Left lobe of liver (tissue), 2 donors: ENCODE results near the gene TPPP3. TPM values are rescaled to one million over a fixed set of nuclear protein-coding genes. Genes with fewer than 3 reads are reported as not detected.
A peak's percentile ranks its signal among the peaks of the same experiment; 100 is the strongest.

ENCODE experiments used
- ATAC-seq: fragments of 200-7000 bp; cut with Tn5 transposase; one replicate; pipeline ENCODE4 v1.9.1; 2020; ENCODE audit warnings: mild to moderate bottlenecking, moderate library complexity
- DNase-seq: peaks from one replicate; pipeline ENCODE4 v3.0.0-alpha.2; 2020; ENCODE audit warnings: low spot score
- total RNA-seq: library from RNA; stranded (reverse); gene quantifications from one replicate; pipeline ENCODE4 v1.2.1, GENCODE V29; 2021
- donor health status: DM: no; HTN: no; CAD: no; lungs with moderate emphysema.
- donor health status: DM: no; HTN: yes; CAD: no.

TPPP3 gene
- 0.40 TPM for total RNA-seq

DNA sequence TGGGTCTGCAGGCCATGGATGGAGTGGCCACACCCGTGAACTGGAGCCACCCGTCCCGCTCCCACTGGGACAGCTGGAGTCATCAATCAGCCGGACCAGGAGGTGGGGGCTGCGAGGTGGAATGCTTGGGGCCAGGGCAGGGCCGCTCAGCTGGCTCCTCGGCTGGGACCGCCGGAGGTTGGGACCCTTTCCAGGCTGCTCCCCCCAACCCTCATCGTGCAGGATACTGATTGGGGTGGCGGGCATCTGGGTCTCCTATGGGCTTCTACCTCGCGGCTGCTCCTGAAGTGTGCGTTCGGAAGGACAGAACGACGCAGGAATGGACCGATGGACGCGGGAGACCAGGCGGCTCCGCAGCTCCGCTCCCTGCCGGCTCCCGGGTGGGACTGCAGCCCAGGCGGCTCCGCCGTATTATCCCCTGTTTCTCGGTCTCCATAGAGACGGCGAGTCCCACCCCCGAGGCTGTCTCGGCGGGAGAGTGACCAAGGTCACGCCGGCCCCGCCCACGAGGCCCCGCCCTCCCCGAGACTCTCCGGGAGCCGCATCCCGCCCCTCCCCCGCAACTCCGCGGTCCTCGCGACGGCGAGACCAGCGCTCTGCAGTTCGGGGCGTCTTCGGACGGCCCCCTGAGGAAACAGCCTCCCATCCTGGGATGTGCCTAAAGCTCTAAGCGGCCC, at the start of gene TPPP3:
TPPP3 (minus strand) TSS at position 388 of the 677 bp plus-strand sequence. CDS start 2,387 bp downstream, outside the sequence.
- ATAC-seq (peak; percentile 64), DNase-seq (peak; percentile 70)

DNA sequence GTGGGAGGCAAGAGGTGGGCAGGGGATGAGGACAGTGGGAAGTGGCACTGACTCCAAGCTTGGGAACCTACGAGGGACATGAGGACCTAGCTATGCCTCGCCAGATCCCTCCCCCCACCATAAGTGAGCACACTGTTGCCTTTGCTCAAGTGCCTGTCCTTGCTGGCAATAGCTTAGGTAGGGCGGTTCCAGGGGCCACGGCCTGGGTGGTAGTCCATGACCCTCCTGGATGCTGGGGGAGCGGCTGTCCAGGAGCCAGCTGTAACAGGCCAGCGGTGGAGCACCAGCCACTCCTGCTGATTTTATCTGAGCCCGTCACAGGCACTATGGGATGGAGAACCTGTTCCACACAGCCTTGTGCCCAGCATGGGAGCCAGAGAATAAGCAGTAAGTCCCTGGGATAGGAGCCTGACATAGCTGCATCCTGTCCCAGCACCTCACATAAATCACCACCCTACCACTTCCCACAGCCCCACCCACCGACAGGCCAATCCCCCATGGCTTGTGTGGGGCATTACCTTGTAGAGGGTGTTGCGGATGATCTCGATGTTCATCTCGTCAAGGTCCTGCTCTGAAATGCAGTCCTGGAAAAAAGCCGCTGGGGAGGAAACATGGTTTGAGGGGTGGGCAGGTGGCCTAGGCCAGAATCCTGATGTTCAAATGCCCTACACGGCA, 49.4 kb upstream of the TPPP3 start:
- ATAC-seq (no peak), DNase-seq (no peak)

DNA sequence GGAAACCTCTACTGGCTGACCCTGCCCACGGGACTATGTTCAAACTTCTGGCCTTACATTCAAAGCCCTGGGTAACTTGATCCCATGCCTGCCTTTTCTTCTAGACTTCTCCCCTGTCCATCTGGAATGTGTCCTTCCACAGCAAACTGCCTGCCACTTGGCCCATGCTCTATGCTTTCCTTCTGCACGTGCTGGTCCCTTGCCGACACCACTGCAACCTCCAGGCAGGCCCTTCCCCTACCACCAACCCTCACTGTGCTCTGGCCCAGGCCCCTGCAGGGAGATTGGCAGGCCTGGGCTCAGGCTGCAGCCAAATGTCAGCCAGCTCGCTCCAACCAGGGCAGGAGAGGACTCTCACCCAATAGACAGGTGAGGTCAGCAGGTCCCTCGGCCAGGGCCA, 48.6 kb upstream of the TPPP3 start:
- DNase-seq, result peak; percentile 84
- ATAC-seq, result peak; percentile 61

DNA sequence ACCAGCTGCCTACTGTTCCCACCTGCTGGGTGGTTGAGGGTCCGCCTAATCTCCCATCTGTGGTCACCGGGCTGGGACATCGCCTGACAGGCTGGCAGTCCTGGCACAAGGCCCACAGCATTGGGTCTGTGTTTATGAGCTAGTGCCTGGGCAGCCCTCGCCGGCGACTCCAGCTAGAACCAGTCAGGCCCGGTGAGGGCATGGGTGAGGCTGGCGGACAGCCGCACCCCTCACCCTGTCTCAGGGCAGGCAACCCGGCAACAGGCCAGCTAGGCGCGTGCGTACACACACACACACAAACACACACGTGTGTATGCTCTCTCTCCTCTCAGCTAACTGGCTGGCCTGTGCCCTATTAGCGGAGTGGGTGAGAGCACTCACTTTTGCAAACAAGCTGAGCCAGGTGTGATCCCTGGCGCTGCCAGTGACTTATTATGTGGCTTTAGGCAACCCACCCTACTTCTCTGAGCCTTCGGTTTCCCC, 48.0 kb upstream of the TPPP3 start:
- ATAC-seq, result peak; percentile 11
- peak; percentile 80 for DNase-seq

DNA sequence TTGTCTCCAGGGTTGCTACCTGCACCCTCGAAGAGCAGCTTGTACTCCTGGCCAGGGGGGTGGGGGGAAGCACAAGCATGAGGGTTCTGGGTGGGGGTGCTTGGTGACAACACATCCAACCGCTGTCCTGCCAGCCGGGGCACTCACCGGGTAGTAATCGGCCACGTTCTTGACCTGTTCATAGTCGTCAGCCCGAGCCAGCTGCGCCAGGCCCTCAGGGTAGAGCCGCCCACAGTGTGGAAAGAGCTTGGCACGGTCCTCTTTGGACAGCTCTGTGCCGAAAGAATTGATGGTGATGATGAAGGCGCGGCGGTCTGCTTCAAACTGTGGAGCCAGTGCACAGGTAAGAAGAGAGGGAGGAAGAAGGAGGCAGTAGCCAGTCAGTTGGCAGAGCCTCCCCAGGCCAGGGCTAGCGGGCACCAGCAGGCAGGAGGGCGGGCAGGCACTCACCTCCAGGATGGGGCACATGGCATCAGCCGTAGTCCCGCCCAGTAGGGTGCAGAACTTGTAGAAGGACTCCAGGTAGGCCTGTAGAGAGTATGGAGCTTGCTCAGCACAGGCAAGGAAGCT, 45.6 kb upstream of the TPPP3 start:
- ATAC-seq, result peak; percentile 6
- no peak for DNase-seq

DNA sequence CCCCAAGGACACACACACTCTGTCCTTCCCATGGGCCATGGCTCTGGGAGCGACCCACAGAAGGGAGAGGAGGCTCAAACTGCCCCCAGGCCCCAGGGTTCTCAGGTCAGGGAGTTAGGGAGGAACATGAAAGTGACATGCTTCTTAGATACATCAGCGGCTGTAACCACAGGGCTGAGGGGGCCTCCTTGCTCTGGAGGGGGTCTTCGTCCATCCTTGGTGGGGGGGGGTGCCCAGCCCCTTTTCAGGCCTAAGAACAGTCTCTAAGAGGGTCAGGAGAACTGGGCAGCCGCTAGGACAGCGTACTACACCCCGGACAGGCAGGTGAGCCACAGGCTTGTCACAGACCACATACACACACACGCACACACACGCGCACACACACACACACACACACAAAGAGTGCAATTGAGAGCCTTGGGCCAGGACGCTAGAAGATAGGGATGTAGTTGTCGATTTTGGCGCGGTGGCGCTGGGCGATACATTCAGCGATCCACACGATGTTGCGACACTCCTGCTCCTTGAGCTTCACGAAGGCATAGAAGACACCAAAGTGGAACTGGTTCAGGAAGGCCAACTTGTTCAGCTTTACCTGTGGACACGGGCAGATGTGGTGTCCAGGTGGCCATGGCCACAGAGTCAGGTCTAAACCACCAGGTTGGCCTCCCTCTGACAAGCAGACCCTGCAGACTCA, 44.9 kb upstream of the TPPP3 start:
- DNase-seq (no peak), ATAC-seq (no peak)

DNA sequence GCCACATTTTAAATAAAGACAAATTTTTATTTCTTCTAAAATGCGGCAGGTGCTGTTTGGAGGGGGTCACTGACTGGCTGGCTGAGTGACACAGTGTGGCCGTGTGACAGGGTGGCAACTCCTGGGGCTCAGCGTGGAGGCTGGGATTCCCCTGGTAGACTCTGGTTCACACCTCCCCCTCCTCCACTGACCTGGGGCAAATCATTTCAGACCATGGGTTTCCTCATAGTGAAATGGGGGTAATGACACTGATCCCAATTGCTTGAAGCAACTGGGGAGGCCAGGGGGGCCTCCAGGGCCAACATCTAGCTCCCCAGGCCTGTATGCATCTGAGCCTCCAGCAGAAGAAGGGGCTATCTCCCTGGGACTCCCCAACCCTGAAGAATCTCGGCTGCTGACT, 44.2 kb upstream of the TPPP3 start:
- ATAC-seq, result no peak
- no peak for DNase-seq

DNA sequence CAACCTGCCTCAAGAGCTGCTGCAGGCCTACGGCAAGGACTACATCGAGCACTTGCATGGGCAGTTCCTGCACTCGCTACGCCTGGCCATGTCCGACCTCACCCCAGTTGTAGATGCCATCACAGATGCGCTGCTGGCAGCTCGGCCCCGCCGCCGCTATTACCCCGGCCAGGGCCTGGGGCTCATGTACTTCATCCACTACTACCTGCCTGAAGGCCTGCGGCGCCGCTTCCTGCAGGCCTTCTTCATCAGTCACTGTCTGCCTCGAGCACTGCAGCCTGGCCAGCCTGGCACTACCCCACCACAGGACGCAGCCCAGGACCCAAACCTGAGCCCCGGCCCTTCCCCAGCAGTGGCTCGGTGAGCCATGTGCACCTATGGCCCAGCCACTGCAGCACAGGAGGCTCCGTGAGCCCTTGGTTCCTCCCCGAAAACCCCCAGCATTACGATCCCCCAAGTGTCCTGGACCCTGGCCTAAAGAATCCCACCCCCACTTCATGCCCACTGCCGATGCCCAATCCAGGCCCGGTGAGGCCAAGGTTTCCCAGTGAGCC, 43.4 kb upstream of the TPPP3 start:
- DNase-seq, result no peak
- no peak for ATAC-seq

DNA sequence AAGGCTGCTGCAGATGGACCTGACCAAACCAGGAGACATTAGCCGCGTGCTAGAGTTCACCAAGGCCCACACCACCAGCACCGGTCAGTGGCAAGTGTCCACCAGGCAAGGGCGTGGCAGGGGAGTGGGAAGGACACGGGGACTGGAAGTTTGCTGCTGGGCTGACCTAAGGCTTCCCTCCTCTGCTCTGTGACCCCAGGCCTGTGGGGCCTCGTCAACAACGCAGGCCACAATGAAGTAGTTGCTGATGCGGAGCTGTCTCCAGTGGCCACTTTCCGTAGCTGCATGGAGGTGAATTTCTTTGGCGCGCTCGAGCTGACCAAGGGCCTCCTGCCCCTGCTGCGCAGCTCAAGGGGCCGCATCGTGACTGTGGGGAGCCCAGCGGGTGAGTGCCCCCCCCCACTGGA, 42.5 kb upstream of the TPPP3 start:
- ATAC-seq (no peak), DNase-seq (no peak)

DNA sequence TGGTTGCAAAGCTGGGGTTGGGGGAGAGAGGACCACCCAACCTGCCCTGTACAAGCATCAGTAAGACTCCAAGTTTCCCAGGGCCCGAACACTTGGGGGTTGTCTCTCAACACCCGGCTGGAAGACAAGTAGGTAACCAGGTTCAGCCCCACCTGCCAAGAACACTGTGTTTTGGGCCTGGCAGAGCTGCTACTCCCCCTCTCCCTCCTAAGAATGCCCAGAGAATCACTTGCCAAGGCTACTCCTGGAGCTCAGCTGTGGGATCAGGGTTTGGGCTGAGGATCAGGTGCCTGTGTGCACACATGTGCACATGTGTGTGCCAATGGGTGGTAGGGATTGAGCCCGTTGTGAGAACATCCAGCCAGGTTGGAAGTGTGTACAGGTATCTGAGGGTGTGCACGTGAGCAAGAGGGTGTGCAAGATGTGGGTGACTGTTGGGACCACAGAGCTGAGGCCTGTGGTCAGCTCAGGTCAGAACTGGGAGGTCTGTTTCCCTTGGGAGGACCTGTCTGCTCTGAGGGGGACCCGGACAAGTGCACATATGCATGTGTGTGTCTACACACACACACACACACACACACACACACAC, 39.9 kb upstream of the TPPP3 start:
- DNase-seq (no peak), ATAC-seq (no peak)

DNA sequence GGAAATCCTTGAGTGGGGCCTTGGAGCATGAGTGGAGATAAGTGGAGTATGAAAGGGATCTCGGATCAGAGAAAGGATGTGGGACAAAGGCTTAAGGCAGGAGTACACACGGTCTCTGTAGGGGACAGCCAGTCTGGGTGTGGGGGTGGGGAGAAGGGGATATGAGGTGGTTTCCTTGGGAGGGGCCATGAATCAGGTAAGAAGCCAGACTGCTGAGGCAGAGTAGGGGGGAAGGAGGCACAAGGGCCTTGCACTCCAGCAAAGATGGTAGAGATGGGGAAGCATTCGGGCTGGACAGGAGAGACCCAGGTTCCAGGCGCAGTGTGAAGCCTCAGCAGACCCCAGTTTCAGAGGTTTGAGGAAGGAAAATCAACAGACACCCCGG, 39.2 kb upstream of the TPPP3 start:
- no peak for ATAC-seq

DNA sequence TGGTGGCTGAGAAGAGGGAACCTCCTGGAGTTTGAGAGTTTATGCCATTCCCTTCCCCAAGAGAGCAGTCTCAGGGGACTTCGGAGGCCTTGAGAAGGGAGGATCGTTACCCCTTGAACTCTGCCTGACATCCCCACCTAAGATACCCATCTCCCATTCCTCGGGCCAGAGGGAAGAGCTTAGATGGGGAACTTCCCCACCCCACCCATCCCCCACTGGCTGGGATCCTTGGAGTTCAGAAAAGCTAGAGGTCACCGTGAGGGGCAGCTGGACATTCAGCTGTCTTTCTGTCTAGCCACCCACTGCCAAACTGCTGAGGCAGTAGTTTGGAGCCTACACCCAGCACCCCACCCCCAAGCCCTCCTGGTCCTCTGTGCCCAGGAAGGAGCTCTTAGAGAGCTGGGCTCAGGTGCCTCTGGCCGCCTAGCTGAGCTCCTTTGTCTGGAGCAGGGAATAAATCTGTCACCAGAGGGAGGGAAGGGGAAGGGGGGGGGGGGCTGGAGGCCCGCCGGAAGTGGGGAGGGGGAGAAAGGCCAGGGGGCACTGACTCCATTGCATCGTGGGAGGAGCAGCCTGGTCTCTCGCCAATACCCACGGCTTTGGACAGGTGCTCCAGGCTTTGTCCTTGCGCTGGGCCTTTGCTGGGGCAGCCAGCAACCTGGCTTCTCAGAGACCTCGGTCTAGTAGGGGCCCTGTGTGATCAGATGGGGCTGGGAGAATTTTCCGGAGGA, 38.6 kb upstream of the TPPP3 start:
- ATAC-seq, result no peak
- DNase-seq, result no peak

More for the DNA sequence above, 39.2 kb upstream of the TPPP3 start:
- DNase-seq, result no peak

DNA sequence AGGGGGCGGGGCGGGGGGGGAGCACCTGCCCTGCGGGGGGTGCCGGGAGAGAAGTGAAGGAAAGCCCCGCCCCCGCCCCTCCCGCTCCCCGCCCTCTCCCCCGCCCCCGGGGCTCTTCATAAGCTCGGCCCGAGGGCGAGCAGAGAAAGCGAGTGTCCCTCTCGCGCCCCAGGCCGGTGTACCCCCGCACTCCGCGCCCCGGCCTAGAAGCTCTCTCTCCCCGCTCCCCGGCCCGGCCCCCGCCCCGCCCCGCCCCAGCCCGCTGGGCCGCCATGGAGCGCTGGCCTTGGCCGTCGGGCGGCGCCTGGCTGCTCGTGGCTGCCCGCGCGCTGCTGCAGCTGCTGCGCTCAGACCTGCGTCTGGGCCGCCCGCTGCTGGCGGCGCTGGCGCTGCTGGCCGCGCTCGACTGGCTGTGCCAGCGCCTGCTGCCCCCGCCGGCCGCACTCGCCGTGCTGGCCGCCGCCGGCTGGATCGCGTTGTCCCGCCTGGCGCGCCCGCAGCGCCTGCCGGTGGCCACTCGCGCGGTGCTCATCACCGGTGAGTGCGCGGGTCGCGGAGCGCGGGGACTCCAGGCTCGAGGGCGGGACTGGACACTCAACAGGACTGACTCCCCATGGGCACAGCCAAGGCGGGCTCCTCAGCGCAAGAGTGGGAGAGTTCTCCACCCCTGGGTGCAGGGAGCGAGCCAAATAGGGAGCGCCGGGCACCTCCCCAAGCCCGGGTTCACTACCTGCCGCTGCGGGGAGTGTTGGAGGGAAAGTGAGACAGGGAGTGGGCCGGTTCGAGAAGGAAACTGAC, 37.9 kb upstream of the TPPP3 start, which contains the start of gene HSD11B2:
HSD11B2 (plus strand) TSS at position 145 of the 798 bp plus-strand sequence; CDS start at position 273, 128 bp downstream.
- DNase-seq (peak; percentile 88), ATAC-seq (peak; percentile 76)

DNA sequence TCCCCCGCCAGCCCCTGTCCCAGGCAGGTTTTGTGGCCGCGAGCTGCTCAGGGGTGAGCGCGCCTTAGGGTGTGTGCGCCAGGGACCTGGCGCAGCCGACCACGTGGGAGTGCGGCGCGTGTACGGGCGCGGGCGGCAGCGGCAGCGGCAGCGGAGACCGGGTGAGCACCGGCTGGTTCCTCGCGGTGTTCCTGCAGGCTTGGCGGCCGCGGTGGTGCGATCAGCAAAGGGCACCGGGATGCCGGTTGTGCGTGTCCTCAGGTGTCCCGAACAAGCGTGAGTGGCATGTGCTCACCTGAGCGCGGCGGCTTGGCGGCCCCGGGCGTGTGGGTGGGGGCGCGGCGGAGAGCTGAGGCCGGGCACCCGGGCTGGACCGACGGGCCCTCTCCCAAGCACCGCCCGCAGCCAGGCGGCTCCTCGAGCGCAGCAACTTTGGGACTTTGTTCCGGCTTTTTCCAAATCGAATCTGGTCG, 37.2 kb upstream of the TPPP3 start:
- peak; percentile 75 for ATAC-seq
- no peak for DNase-seq

DNA sequence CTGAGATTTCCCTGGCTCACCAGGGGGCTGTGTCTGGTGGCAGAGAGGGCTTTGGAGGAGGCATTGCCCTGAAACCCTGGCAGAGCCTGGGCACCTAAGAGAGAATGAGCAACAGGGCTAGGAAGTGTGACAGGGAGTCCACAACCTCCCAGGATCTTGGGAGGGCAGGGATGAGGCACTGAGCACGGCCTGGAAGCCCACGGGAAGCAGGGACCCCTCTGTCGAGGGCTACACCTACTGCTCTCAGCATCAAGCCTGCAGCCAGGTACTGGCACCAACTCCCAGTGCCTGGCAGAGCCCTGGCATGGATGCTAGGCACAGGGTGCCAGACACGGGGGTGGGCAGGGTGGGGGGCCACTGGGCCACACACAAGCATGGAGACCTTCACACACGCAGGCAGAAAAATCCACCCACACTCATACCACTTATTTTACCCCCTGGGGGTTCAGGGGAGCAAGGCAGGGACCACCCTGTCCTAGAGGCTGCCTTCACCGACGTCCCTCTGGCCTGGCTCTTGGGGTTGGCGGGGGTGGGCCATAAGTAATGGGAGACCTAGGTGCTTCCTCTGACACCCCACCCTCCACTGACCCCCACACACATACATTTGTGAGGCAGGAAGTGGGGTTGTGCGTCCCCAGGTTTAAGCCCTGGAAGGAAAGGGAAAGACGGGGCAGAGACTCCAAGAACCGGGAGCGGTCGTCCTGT, 36.7 kb upstream of the TPPP3 start:
- no peak for ATAC-seq
- no peak for DNase-seq

DNA sequence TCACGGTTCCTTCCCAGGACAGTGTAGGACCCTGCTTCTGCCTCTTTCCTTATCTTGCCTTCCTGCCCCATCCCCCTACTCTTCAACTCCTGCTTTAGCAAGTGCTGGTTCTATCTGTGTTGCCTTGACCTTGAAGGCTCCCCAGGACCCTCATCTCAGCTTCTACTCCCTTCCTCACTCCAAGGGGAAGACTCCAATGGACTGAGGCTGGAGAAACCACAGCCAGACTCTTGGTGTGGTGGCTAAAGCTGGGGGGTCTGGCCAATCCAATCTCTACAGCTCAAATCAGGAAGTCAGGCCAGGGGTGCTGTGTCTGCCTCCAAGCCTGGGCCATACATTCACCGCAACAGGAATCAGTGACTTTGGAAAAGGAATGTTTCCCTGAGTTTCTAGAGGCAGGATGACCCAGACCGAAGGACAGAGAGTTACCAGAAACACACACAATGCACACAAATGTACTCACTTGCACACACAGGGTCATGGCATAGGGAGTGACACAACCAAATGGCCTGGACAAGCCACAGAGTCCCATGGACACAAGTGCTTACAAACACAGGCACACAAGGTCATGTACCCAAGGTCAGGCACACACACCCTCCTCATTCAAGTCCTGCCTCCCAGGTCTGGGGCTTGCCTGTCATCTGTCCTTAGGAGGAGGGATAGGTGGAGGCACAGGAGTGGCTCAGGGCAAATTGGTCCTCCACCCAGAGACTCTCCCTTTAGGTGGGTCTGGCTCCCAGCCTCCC, 35.9 kb upstream of the TPPP3 start:
- DNase-seq (no peak), ATAC-seq (no peak)

DNA sequence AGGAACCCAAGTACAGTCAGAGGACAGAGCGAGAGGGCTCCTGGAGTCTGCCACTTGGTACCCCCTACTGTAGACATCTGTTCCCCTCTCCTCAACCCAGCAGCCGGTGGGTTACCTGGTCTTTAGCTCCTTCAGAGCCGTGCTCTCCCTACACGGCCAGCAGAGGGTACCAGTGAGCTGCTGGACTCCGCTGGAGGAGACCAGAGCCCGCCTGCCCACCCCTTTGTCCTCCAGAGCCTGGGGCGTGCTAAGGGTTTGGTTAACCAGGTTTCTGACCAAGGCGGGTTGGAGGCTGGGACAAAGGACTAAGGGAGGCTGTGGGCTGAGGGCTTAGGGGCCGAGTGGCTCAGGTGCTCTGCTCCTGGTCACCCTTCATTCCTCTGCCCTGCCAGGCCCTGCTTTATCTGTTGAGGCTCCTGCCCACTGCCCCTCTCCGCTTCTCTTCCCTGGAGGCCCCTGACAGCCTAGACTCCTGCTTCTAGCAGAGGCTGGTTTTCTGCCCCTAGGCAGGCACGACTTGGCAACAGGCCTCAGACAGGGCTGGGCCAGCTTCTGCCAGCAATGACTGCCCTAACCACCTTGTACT, 34.9 kb upstream of the TPPP3 start:
- DNase-seq, result peak; percentile 72
- ATAC-seq, result peak; percentile 54
